GM12878 (cell line): ENCODE measurements around the gene TMEM50B.

ENCODE experiments used
- CHD4 ChIP-seq: fragments of 200-600 bp; sonication (generic); IDR thresholded peaks from 2 replicates; pipeline ENCODE4 v1.6.1; 2016; ENCODE audit warnings: mild to moderate bottlenecking
- CTCF ChIP-seq, 3 experiments: IDR thresholded peaks in 2 of 3; conservative IDR thresholded peaks in 1 of 3; 2 replicates each; pipeline ENCODE4 v1.5.1; 2011; ENCODE audit warnings: low read depth in 3 of 3, low read length in 3 of 3, mild to moderate bottlenecking in 3 of 3, control low read depth in 2 of 3, moderate library complexity in 2 of 3, inconsistent platforms in 1 of 3, mixed read lengths in 1 of 3; ENCODE audit not compliant: control insufficient read depth in 2 of 3, insufficient read depth in 1 of 3; ENCODE audit errors: extremely low read depth in 1 of 3
- MLLT1 ChIP-seq: fragments of 450-650 bp; IDR thresholded peaks from 2 replicates; pipeline ENCODE4 v1.6.1; 2016; ENCODE audit warnings: mild to moderate bottlenecking
- SPI1 ChIP-seq: IDR thresholded peaks from 2 replicates; pipeline ENCODE4 v1.6.1; 2011; ENCODE audit warnings: low read depth, mild to moderate bottlenecking, low read length, moderate library complexity, borderline replicate concordance; ENCODE audit not compliant: insufficient read depth

GRCh38 chr21:33480481-33481103 lies 818 bp upstream of the TMEM50B start:
- no peak for TF ChIP-seq CTCF (IDR thresholded peaks at IDR 0.05 in 2 of 3, conservative IDR thresholded peaks at IDR 0.05 in 1 of 3; ENCODE audit: control insufficient read depth in 2 of 3, extremely low read depth in 1 of 3, insufficient read depth in 1 of 3, low read depth in 3 of 3, low read length in 3 of 3)
- no peak for TF ChIP-seq SPI1
- no peak for TF ChIP-seq CHD4
- peak; percentile 62; the same call in 1 of the 2 replicates for TF ChIP-seq MLLT1
